Osteoblast (primary cell): Measurements from ENCODE around the gene CHORDC1. TPM values are rescaled to one million over a fixed set of nuclear protein-coding genes. Genes with fewer than 3 reads are reported as not detected.

Source experiments
- DNase-seq: peaks from one replicate; pipeline ENCODE4 v3.0.0; 2011; ENCODE audit warnings: low spot score, mixed read lengths; ENCODE audit not compliant: insufficient read length; ENCODE audit errors: missing footprints
- H2AFZ ChIP-seq: 2 replicates; pipeline ENCODE4 v1.6.0; 2011; ENCODE audit warnings: mild to moderate bottlenecking, low read length
- H3K27ac ChIP-seq: 2 replicates; pipeline ENCODE4 v1.5.1; 2011; ENCODE audit warnings: mild to moderate bottlenecking, low read depth, low read length, moderate library complexity
- H3K27me3 ChIP-seq: 2 replicates; pipeline ENCODE4 v1.6.0; 2012; ENCODE audit warnings: mild to moderate bottlenecking, control low read depth, inconsistent platforms, low read length, moderate library complexity; ENCODE audit not compliant: insufficient read depth
- H3K36me3 ChIP-seq: 2 replicates; pipeline ENCODE4 v1.5.1; 2011; ENCODE audit warnings: mild to moderate bottlenecking, low read length, control low read depth, moderate library complexity; ENCODE audit not compliant: insufficient read depth
- H3K4me1 ChIP-seq: 2 replicates; pipeline ENCODE4 v1.5.1; 2011; ENCODE audit warnings: mild to moderate bottlenecking, low read length, control low read depth, moderate library complexity; ENCODE audit not compliant: insufficient read depth
- H3K4me2 ChIP-seq: 2 replicates; pipeline ENCODE4 v1.6.0; 2011; ENCODE audit warnings: mild to moderate bottlenecking, low read length; ENCODE audit not compliant: insufficient read depth
- H3K4me3 ChIP-seq: fragments of 200-600 bp; sonication (generic); 3 replicates; pipeline ENCODE4 v1.5.1; 2012; ENCODE audit warnings: mild to moderate bottlenecking, low read length, inconsistent platforms; ENCODE audit not compliant: insufficient read depth
- H3K79me2 ChIP-seq: 2 replicates; pipeline ENCODE4 v1.6.0; 2012; ENCODE audit warnings: mild to moderate bottlenecking, low read length, control low read depth, inconsistent platforms; ENCODE audit not compliant: insufficient read depth
- H3K9me3 ChIP-seq: 2 replicates; pipeline ENCODE4 v1.5.1; 2011; ENCODE audit warnings: low read depth, low read length, control low read depth
- H4K20me1 ChIP-seq: 2 replicates; pipeline ENCODE4 v1.6.0; 2012; ENCODE audit warnings: mild to moderate bottlenecking, low read length, control low read depth; ENCODE audit not compliant: insufficient read depth
- CTCF ChIP-seq: IDR thresholded peaks from 2 replicates; pipeline ENCODE4 v1.5.1; 2011; ENCODE audit warnings: mild to moderate bottlenecking, low read depth, low read length, moderate library complexity; ENCODE audit errors: extremely low read depth
- total RNA-seq: library from RNA; depleted of rRNA; stranded (reverse); fragments of >200 nt; gene quantifications from 2 replicates; pipeline ENCODE4 v1.2.3, GENCODE V29; 2012

The CHORDC1 gene
- total RNA-seq, 1 donor: 17.4 TPM

- Histone ChIP-seq H3K4me2 (no peak overlapping the region), H2AFZ (no peak overlapping the region), H3K27me3 (no peaks in the 10 kb centered on the region), H3K36me3 (peaks cover 4% of the 10 kb centered on the region), H3K4me3 (no peak overlapping the region), H3K9me3 (no peaks in the 10 kb centered on the region), H4K20me1 (peaks cover 48% of the 10 kb centered on the region), H3K27ac (no peak overlapping the region), H3K79me2 (peaks cover 89% of the 10 kb centered on the region), H3K4me1 (peaks cover 26% of the 10 kb centered on the region)
- no peak for DNase-seq
- TF ChIP-seq CTCF: no peak
Observed at GRCh38 chr11:90219438-90219837, 3.4 kb downstream of the CHORDC1 start.

GRCh38 chr11:90218606-90219005 is 4.2 kb downstream of the CHORDC1 start:
- H3K4me2 ChIP-seq: no peak overlapping the region
- H3K36me3 ChIP-seq: peaks cover 11% of the 10 kb centered on the region
- H4K20me1 ChIP-seq: peaks cover 48% of the 10 kb centered on the region
- H3K79me2 ChIP-seq: peaks cover 97% of the 10 kb centered on the region
- H3K27me3 ChIP-seq: no peaks in the 10 kb centered on the region
- no peak for DNase-seq
- H2AFZ ChIP-seq: no peak overlapping the region
- H3K4me1 ChIP-seq: peaks cover 24% of the 10 kb centered on the region
- TF ChIP-seq CTCF: no peak
- H3K4me3 ChIP-seq: no peak overlapping the region
- H3K27ac ChIP-seq: no peak overlapping the region
- H3K9me3 ChIP-seq: no peaks in the 10 kb centered on the region

GRCh38 chr11:90216611-90217010 is 6.2 kb downstream of the CHORDC1 start:
- Histone ChIP-seq H3K4me2 (no peak overlapping the region), H2AFZ (no peak overlapping the region), H4K20me1 (peaks cover 42% of the 10 kb centered on the region), H3K9me3 (no peaks in the 10 kb centered on the region), H3K79me2 (peaks cover 95% of the 10 kb centered on the region), H3K27me3 (no peaks in the 10 kb centered on the region), H3K36me3 (peaks cover 19% of the 10 kb centered on the region), H3K4me3 (no peak overlapping the region), H3K4me1 (peaks cover 17% of the 10 kb centered on the region), H3K27ac (no peak overlapping the region)
- DNase-seq: no peak
- no peak for TF ChIP-seq CTCF

- Histone ChIP-seq H3K4me1 (no peaks in the 10 kb centered on the region), H3K79me2 (peaks cover 70% of the 10 kb centered on the region), H3K27ac (peak overlapping the region; percentile 6), H3K4me3 (no peak overlapping the region), H3K36me3 (peaks cover 43% of the 10 kb centered on the region), H2AFZ (no peak overlapping the region), H3K27me3 (no peaks in the 10 kb centered on the region), H4K20me1 (peaks cover 12% of the 10 kb centered on the region), H3K9me3 (no peaks in the 10 kb centered on the region), H3K4me2 (no peak overlapping the region)
- TF ChIP-seq CTCF: no peak
- DNase-seq: no peak
Observed at GRCh38 chr11:90213322-90213721, 9.5 kb downstream of the CHORDC1 start.
